GM19397 (cell line): ENCODE results near the gene ST8SIA1.

ENCODE experiments used
- ATAC-seq: cut with Tn5 transposase; IDR thresholded peaks from one replicate; pipeline ENCODE4 v1.9.1; 2021; ENCODE audit warnings: mild to moderate bottlenecking, moderate library complexity; ENCODE audit not compliant: unreplicated experiment

Gene ST8SIA1

GRCh38 chr12:22333186-22333712 lies 1.3 kb downstream of the ST8SIA1 start:
- no peak for ATAC-seq

- ATAC-seq = no peak
Observed at GRCh38 chr12:22332202-22332601, 2.3 kb downstream of the ST8SIA1 start.

- no peak for ATAC-seq
Observed at GRCh38 chr12:22329621-22330020, 4.9 kb downstream of the ST8SIA1 start.

- ATAC-seq = no peak
Observed at GRCh38 chr12:22325218-22325617, 9.3 kb downstream of the ST8SIA1 start.

GRCh38 chr12:22322091-22322490 lies 12.4 kb downstream of the ST8SIA1 start:
- no peak for ATAC-seq

- no peak for ATAC-seq
Observed at GRCh38 chr12:22321638-22322037, 12.9 kb downstream of the ST8SIA1 start.

- no peak for ATAC-seq
Observed at GRCh38 chr12:22321018-22321605, 13.4 kb downstream of the ST8SIA1 start.

GRCh38 chr12:22318108-22318737 lies 16.3 kb downstream of the ST8SIA1 start:
- no peak for ATAC-seq

- no peak for ATAC-seq
Observed at GRCh38 chr12:22313963-22314330, 20.6 kb downstream of the ST8SIA1 start.

GRCh38 chr12:22313286-22313962 lies 21.1 kb downstream of the ST8SIA1 start:
- no peak for ATAC-seq

- no peak for ATAC-seq
Observed at GRCh38 chr12:22312336-22312735, 22.2 kb downstream of the ST8SIA1 start.

GRCh38 chr12:22310709-22311108 lies 23.8 kb downstream of the ST8SIA1 start:
- no peak for ATAC-seq

- no peak for ATAC-seq
Observed at GRCh38 chr12:22310275-22310674, 24.2 kb downstream of the ST8SIA1 start.

GRCh38 chr12:22307811-22308210 lies 26.7 kb downstream of the ST8SIA1 start:
- no peak for ATAC-seq

- ATAC-seq = no peak
Observed at GRCh38 chr12:22306311-22306710, 28.2 kb downstream of the ST8SIA1 start.

GRCh38 chr12:22304341-22304740 lies 30.2 kb downstream of the ST8SIA1 start:
- no peak for ATAC-seq

GRCh38 chr12:22299294-22299912 lies 35.1 kb downstream of the ST8SIA1 start:
- no peak for ATAC-seq

GRCh38 chr12:22289250-22289649 lies 45.3 kb downstream of the ST8SIA1 start:
- ATAC-seq = no peak

GRCh38 chr12:22287776-22288621 lies 46.5 kb downstream of the ST8SIA1 start:
- no peak for ATAC-seq

- ATAC-seq = no peak
Observed at GRCh38 chr12:22287101-22287500, 47.4 kb downstream of the ST8SIA1 start.

GRCh38 chr12:22286569-22286968 lies 47.9 kb downstream of the ST8SIA1 start:
- no peak for ATAC-seq
